ENCODE results near the gene CHRD.

DNA sequence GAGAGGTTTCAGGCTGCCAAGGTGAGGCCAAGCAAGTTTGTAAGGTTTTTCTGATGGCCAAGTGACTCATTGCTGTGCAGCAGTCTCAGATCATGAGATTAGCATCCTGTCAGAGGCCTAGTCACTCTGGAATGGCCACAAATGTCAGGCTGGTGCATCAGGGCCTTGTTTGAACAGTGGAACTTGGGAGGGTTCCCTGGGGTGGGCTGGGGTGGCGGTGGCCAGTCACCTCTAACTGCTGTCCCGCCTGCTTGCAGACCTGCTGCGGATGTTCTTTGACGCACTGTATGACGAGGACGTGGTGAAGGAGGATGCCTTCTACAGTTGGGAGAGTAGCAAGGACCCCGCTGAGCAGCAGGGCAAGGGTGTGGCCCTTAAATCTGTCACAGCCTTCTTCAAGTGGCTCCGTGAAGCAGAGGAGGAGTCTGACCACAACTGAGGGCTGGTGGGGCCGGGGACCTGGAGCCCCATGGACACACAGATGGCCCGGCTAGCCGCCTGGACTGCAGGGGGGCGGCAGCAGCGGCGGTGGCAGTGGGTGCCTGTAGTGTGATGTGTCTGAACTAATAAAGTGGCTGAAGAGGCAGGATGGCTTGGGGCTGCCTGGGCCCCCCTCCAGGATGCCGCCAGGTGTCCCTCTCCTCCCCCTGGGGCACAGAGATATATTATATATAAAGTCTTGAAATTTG lies 45.2 kb upstream of the CHRD start:
- TF ChIP-seq POLR2A (IDR thresholded peaks at IDR 0.05) (no peak), POLR2AphosphoS5 (IDR thresholded peaks at IDR 0.05) (no peak)
- TF ChIP-seq, protein P1, sequence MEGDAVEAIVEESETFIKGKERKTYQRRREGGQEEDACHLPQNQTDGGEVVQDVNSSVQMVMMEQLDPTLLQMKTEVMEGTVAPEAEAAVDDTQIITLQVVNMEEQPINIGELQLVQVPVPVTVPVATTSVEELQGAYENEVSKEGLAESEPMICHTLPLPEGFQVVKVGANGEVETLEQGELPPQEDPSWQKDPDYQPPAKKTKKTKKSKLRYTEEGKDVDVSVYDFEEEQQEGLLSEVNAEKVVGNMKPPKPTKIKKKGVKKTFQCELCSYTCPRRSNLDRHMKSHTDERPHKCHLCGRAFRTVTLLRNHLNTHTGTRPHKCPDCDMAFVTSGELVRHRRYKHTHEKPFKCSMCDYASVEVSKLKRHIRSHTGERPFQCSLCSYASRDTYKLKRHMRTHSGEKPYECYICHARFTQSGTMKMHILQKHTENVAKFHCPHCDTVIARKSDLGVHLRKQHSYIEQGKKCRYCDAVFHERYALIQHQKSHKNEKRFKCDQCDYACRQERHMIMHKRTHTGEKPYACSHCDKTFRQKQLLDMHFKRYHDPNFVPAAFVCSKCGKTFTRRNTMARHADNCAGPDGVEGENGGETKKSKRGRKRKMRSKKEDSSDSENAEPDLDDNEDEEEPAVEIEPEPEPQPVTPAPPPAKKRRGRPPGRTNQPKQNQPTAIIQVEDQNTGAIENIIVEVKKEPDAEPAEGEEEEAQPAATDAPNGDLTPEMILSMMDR (IDR thresholded peaks at IDR 0.05): no peak
